GM19328 (cell line): ENCODE measurements around the gene DIS3L.
"Not testable (repeated sequence)": the region's sequence is repeated elsewhere in the genome, so short reads cannot be mapped to it uniquely, and the experiment has no call there.

ENCODE experiments used
- ATAC-seq: cut with Tn5 transposase; IDR thresholded peaks from one replicate; pipeline ENCODE4 v1.9.1; 2021; ENCODE audit warnings: mild to moderate bottlenecking, moderate library complexity; ENCODE audit not compliant: unreplicated experiment

Gene DIS3L

DNA sequence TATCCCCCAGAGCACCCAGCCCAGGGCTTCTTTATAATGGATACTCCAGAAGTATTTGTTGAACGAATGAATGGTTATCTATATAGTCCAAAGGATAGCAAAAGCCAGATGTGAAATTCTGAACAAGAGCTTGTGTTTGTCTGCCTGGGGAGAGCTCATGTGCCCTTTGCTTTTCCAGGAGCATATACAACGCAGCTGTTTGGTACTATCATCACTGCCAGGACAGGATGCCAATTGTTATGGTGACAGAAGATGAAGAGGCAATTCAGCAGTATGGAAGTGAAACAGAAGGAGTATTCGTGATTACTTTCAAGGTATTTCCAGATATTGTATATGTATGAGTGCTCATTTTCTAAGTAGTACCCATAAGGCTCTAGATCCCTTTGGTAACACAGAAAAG, 15.2 kb downstream of the DIS3L start:
- no peak for ATAC-seq

DNA sequence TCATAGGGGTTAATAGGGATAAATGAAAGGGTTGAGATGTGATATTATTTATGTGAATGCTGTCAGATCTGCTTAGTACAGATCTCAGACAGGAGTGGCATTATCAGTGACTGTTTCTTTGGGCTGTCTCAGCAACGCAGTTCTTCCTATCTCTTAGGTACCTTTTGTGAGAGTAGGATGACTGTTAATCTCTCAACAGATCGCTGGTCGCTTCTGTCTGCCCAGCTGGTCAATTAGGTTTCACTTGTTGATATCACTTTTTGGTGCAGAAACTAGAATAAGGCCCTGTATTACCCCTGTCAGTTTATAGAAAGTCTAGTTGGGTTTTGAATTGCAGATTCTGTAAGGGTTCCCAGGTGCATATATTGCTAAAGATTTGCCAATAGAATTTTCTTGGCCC, 16.5 kb downstream of the DIS3L start:
- ATAC-seq = no peak

DNA sequence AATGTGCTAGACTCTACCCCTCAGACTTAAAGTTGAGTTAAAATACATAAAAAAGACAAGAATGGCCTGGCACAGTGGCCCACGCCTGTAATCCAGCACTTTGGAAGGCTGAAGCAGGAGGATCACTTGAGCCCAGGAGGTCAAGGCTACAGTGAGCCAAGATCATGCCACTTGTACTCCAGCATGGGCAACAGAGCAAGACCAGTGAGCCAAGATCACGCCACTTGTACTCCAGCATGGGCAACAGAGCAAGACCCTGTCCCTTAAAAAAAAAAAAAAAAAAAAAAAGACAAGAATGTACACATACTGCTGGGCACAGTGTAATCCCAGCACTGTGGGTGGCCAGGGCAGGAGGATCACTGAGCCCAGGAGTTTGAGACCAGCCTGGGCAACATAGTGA, 17.4 kb downstream of the DIS3L start:
- ATAC-seq = no peak

- ATAC-seq = no peak
These were observed 18.8 kb downstream of the DIS3L start for GRCh38 chr15:66312144-66312543.

DNA sequence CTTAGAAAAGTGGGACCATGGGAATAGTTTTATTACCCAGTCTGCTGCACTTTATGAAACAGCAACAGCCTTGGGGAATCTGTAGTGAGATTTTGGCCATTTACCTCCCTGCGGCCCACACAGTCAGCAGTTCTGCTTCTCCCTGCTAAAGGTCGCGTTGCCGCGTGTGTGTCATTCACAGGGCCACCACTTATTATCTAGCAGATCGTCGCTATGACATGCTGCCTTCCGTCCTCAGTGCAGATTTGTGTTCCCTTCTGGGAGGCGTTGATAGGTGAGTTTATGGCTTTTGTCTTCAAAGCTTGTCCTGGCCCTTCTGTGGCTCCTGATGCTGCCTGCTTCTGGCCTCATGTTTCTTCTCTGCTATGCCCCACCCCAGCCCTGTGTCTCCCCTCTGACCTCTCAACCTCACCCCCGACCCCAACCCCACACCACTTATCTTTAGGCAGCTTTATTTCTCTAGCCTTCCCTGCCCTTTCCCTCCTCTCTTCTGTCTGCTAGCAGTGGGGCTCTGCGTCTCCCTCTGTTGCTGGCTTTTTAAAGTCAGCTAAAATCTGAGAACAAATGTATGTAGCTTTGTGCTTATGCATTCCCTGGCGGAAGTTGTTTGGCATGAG, 30.1 kb downstream of the DIS3L start:
- ATAC-seq = no peak

DNA sequence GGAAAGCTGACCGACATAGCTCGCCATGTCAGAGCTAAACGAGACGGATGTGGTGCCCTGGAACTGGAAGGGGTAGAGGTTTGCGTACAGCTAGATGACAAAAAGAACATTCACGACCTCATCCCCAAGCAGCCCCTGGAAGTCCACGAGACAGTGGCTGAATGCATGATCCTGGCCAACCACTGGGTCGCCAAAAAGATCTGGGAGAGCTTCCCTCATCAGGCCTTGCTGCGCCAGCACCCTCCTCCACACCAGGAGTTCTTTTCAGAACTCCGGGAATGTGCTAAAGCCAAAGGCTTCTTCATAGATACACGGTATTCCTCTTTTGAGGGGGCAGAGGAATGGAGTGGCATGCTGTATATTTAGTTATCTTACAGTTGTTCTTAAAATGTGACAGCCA, 32.7 kb downstream of the DIS3L start:
- no peak for ATAC-seq

- no peak for ATAC-seq
These were observed 34.4 kb downstream of the DIS3L start for GRCh38 chr15:66327736-66328135.

GRCh38 chr15:66328771-66329170, 35.4 kb downstream of the DIS3L start:
- no peak for ATAC-seq

- not testable (repeated sequence) for ATAC-seq
These were observed 55.2 kb downstream of the DIS3L start for GRCh38 chr15:66348530-66348929.

DNA sequence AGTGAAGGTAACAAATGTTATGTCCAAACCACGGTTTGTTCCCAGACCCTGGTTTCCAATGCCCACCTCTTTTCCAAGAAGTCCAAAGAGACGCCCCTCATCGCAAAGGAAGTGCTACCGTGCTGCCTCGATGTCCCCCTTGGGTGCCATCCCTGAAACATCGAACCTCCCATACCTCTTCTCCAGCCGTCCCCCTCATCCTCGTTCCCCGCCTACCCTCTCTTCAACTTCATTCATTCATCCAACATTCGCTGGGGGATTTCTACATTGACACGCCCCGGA, 62.6 kb downstream of the DIS3L start:
- no peak for ATAC-seq

GRCh38 chr15:66356359-66357236, 63.2 kb downstream of the DIS3L start, which contains the start of gene TIPIN:
Gene TIPIN, minus strand, starts transcription at chr15:66356685. Its CDS starts 3,738 bp downstream, at chr15:66352947.
- peak; percentile 95 for ATAC-seq

GRCh38 chr15:66359740-66360139, 66.4 kb downstream of the DIS3L start:
- no peak for ATAC-seq

GRCh38 chr15:66361745-66362460, 68.5 kb downstream of the DIS3L start:
- ATAC-seq = not testable (repeated sequence)

- ATAC-seq = no peak
These were observed 69.4 kb downstream of the DIS3L start for GRCh38 chr15:66362776-66363175.

DNA sequence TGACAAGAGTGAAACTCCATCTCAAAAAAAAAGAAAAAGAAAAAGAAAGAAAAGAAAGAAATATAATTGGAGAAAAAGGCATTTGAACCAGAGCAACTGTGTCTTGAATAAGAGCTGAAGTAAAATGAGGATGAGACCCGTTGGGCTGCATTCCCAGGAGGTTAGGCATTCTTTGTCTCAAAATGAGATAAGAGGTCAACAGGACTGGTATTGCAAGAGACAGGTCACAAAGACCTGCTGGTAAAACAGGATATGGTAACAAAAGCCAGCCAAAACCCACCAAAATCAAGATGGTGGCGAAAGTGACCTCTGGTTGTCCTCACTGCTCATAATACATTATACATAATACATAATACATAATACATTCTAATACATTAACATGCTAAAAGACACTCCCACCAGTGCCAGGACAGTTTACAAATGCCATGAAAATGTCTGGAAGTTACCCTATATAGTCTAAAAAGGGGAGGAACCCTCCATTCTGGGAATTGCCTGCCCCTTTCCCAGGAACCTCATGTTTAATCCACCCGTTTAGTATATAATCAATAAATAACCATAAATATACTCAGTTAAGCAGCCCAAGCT, 71.7 kb downstream of the DIS3L start:
- no peak for ATAC-seq

- no peak for ATAC-seq
These were observed 76.6 kb downstream of the DIS3L start for GRCh38 chr15:66369773-66370651.

GRCh38 chr15:66374179-66374578, 80.8 kb downstream of the DIS3L start:
- no peak for ATAC-seq

DNA sequence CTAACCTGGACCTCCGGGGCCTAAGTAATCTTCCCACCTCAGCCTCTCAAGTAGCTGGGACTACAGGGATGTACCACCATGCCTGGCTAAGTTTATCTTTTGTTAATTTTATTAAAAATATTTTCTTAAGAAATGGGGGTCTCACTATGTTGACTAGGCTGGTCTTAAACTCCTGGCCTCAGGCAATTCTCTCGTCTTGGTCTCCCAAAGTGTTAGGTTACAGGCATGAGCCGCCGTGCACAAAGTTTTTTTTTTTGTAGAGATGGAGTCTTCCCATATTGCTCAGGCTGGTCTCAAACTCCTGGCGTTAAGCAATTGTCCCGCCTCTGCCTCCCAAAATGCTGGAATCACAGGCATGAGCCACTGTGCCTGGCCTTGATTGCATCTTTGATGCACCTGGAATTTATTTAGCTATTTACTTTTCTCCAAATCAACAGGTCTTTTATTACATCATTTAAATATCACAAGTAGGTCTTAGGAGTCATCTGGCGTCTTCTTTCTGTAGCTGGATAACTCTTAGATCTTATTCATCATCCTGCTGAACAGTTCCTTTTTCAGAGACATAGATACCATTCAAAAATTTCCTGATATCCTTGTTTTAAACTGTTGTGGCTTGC, 85.6 kb downstream of the DIS3L start:
- ATAC-seq = no peak

DNA sequence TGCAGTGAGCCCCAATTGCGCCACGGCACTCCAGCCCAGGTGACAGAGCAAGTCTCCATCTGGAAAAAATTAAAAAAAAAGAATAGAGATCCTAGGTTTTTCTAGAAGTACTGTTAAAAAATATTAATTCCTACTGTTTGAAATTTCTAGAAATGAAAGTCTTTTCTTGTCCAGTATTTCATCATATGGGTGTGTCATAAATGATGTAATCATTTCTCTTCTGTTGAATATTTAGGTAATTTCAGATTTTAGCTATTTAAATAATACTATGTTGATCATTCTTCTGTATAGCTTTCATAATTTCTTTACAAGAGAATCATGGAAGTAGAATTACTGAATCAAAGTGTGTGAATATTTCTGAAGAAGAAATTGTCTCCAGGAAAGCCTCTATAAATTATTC, 88.0 kb downstream of the DIS3L start:
- not testable (repeated sequence) for ATAC-seq
